Stimulated activated CD4-positive, alpha-beta T cell treated with anti-CD3 and anti-CD28 coated beads, Interleukin-4, amount 100 ng/mL, for 48 hours (primary cell): ENCODE data around the gene UBE2S.

Source experiments
- DNase-seq, 2 donors: peaks; one replicate each; pipeline ENCODE4 v3.0.0-alpha.2; 2020; ENCODE audit warnings: low read depth in 2 of 2

The UBE2S gene

DNA sequence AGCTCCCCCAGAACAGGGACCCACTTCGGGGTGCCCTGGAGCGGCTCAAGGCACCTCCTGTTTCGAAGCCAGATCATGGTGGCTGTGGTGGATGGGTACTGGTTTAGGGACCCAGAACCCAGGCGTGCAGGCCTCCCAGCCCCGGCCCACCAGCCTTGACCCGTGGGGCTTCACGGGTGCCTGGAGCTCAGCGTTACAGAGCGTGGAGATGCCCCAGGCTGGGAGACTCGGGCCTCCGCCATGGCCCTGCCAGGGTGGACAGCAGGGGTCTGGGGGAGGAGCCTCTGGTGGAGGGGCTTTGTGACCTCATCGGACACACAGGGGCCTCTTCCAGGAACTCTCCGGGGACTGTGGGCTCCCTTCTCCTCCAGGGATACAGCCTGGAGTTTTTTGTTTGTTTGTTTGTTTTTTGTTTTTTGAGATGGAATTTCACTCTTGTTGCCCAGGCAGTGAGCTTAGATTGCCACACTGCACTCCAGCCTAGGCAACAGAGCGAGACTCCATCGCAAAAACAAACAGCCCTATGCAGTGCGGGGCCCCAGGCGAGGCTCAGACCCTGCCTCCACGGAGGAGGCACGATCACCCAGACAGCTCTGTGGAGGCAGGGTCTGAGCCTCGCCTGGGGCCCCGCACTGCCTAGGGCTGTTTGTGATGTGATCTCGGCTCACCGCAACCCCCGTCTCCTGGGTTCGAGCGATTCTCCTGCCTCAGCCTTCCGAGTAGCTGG lies 44.4 kb downstream of the UBE2S start, which contains the start of gene GARIN5B:
Gene GARIN5B, minus strand, starts transcription at position 271 of the 727 bp plus-strand sequence. Its CDS starts 194 bp downstream, at position 77.
- DNase-seq, result no peak

DNA sequence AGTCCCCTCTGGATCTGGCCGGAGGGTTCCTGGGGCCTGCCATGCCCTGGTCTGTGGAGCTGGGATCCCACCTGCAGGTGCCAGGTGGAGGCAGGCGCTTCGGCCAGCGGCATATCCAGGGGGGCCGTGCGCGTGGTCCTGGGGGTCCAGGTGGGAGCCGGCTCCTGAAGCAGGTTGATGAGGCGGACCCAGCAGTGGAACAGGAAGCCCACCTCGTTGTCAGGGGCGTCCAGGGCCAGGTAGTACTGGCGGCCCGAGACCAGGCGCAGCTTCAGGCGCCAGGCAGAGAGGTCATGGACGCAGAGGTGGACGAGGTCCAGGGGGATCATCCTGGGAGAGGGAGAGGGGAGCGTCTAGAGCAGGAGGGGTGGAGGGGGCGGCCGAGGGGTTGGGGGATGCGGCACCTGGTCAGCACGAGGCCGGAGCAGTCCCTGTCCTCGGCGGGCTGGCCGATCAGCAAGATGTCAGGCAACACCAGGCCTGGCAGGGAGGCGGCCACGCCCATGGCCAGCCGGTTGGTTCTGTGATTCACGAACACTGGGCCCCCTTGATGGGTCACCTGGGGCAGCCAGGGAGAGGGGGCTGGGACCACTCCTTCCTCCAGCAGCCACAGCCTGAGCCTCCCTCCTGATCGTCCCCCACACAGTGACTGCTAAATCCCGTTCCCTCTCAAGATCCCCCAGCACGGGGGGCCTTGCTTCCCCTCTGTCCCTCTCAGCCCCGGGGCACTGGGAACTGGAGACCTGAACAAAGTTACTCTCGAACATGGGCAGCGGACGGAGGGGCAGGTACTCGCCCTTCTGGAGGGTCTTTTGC lies 45.2 kb downstream of the UBE2S start:
- DNase-seq, result no peak

DNA sequence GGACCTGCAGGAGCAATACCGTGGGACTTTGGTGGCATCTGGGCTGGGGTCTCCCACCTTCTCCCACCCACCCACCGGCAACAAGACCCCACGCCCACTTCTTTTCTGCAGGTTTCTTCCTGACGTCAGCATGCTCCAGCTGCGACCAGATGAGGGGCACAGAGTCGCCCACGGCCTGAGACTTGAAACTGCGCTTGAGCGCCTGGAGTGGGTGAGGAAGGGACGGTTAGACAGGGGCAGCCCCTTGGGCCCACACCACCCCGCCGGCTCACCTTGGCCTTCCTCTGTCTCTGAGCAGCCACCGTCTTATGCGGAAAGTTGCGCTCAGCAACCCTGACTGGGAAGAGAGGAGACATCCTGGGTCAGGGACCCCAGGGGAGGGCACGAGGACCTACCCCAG lies 46.7 kb downstream of the UBE2S start:
- DNase-seq, result no peak

DNA sequence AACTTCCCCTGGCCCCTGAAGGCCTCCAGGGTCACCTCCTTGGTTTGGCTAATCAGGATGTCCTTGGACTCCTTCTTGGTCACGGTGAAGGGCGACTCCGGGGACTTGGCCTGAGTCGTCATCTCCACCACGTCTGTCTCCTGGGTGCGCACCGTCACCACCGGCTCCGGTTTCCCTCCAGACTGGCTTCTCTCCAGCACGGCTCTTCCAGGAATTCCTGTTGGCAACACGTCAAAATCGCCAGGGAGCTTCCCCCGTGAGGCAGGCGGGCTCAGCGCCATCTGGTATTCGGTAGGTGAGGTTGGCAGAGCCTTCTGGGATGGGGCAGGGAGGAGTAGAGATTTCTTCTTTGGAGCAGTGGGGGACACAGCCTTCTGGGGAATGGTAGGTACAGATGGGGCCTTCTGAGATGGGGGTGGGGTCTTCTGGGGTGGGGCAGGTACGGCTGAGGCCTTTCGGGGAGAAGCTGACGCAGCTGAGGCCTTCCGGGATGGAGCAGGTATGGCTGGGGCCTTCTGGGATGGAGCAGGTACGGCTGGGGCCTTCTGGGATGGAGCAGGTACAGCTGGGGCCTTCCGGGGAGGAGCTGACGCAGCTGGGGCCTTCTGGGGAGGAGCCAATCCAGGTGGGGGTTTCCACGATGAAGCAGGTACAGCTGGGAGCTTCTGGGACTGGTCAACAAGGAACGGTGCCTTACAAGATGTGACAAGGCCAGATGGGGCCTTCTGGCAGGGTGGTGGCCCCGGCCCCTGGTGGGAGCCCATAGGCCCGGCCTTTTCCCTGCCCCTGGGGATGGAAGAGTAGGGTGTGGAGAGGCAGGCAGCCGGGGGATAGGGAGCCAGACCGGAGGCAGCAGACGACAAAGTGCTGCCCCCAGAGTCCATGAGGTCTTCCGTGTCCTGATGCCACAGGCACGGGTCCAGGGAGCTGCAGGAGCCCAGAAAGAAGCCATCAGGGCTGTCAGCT lies 48.4 kb downstream of the UBE2S start:
- DNase-seq, result no peak

DNA sequence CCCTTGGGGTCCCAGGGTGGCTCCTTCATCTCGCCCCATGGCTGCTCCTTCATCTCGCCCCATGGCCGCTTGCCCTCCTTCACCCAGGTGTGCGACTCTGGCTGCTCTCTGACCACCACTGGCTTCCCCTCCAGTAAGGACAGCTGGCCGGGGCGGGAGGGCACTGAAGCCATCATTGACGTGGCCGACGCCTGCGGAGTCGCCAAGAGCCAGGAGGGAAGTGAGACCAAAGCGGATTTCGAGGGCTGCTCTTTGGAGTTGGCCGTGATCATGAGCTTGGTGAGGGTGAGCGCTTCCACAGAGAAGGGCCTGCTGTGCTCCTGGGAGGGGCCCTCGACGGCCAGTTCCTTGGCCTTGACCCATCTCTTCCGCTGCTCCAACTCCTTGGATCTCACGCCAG lies 49.1 kb downstream of the UBE2S start:
- no peak for DNase-seq

DNA sequence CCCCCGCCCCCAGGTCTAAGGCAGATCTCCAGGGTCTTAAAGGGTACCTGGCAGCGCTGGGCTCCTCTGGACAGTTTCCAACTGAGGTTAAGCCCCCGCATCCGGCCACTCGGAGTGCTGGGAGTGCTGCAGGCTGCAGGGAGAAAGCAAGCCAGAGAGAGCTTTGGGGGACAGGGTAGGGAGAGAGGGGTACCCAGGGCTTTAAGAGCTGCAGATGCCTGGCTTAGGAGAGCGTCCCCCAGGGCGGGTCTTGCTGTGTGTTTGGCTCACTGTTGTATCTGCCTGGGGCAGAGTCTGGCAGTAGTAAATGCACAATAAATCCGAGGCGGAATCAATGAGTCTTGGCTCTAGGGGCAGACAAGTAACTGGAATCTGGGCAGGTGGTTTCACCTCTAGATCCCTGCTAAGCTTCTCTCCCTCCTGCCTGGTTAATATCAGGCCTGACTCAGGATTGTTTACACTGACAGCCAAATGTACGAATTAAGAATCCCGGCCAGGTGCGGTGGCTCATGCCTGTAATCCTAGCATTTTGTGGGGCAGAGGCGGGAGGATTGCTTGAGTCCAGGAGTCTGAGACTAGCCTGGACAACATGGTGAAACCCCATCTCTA lies 52.3 kb downstream of the UBE2S start:
- DNase-seq, result no peak

DNA sequence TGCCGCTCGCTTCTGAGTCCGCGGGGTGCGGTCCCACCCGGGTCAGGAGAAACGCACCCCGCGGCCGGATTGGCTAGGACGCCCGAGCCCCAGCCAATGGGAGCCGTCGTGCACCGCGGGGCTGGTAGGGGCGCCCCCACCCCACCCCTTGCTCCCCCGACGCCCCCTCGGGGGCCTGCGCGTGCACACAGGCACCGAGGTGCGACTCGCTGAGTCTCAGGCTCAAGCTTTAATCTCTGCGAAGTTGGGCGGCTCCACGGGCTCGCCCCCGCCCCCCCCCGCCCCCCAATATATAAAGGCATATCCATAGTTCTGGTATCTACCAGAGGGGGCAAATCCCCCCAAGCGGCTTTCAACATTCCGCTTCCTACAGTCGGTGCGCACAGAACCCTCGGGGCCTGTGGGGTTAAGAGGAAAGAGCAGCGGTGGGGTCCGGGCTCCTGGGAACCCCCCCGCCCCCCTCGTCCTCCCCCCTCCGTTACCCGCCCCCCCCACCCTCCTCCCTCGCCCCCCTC lies 52.8 kb downstream of the UBE2S start, which contains the start of gene COX6B2:
Gene COX6B2, minus strand, starts transcription at position 22 of the 515 bp plus-strand sequence. CDS start 198 bp downstream, outside the sequence.
- DNase-seq, result no peak

DNA sequence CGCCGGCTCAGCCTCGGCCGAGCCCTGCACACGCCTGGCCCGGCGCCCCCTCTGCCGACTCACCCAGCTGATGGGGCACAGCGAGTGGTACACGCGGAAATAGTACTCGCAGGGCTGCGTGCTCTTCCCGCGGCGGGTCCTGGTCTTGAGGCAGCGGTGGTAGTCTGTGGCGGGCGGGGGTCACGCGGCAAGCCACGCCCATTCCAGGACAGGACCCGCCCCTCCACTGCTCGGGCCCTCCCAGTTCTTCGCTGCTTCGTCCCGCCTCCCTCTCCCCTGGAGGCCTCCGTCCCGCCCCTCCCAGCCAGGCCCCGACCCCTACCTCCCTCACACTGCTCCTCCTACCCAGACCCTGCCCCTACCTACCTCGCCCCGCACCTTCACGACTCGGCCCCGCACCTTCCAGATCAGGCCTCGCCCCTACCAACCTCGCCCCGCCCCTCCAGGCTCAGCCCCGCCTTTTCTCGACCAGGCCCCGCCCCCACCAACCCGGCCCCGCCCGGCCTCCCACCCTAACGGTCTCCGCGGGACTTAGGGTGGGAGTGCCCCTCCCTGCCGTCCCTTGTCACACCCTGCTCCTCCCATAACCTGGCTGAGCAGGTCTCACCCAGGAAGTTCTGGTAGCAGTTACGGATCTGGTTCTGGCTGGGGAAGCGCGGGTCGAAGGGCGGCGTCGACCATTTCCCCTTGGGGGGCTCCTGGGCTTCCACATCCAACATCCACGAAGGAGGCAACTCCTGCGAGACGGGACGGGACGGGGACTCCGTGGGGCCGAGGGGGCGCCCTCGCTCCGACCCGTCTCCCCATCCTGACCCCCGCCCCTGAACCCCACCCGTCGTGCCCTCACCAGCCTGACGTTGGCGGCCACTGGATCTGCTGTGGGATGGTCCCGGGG lies 53.5 kb downstream of the UBE2S start:
- DNase-seq, result peak; percentile 45 to 54

DNA sequence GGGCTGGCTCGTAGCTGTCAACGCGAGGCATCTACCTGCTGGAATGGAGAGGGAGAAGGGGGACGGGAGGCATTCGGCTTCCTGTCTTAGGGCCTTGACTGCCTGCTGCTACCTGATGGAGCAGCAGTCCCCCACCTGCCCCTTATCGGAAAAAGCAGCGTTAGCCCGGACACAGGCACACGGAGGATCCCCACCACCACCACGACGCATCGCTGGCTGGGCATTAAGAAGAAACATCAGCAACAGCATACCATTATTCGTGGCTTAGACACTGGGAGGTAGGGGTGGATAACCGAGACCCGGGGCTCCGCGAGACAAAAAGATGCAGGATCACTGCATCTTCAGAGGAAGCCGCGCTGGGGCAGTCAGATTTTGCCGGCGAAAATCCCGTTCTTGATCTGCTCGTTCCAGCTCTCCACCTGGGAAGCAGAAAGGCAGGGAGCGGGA lies 54.2 kb downstream of the UBE2S start:
- DNase-seq, result no peak

DNA sequence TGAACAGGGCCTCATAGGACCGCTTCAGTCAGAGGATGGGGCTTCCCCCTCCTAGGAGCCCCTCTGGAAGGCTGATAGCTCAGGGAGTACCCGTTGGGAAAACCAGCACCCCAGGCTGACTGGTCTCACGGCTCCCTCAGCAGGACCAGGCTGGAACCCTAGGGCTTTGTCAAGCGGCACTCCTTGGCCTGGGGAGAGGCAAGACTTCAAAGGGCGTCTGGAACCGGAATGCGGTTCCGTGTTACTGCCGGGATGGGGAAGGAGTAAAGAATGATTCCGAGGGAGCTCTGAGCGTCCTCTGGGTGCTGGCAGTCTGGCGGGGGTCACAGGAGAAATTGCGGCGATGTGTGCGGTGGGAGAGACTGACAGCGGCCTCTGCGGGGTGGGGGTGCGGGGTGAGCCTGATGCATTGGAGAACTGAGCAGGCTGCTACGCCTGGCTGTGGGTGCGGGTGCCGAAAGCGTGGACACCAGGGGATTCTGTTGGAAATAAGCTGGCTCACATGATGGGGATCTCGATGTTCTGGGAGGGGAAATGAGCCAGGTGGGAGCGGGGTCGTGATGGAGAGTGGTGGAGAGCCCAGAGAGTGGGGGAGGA lies 54.9 kb downstream of the UBE2S start:
- DNase-seq, result no peak

DNA sequence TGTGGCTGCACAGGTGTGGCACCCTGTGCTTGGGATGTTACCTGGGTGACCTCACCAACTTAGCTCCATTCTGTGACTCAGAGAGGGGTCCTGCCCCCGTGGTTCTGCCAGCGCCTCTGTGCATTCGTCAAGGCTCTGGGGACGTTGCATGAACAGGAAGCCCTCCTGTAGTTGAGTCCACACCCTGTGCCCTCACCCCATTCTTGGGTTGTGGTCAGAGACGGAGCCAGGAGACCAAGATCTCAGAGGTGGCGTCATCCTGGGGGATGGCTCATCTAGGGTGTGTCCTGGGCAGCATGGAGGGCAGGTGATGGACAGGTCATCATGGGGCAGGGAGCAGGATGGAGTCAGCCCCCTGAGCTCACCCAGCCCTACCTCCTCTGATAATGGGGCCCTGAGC lies 55.5 kb downstream of the UBE2S start:
- DNase-seq, result no peak

DNA sequence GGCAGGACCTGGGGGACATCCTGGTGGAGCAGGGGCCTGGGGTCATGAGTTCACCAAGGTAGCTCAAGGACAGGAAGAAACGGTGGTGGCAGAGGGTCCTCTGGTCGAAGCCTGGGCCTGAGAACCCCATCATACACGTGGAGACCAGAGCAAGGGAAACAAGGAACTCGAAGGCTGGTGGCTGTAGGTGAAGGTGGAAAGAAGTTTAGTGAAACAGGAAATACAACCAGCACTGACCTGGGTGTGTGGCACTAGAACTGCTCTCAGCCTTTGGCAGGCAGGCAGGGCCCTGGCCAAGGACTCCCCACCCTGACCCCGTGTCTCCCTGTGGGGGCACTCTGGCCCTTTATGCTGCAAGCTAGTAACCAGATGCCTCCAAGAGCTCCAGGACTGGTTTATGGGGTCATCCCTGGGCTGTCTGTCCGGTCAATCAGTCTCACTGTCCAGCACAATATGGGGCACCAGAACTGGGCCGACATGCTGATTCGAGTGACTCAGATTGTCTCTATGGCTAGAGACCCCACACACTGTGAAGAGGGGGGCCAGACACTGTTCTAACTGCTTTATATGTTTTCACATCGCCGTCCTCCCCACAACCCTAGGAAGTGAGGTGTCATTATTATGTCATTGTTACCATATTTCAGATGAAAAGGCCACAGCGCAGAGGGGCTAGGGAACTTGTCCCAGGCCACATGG lies 56.8 kb downstream of the UBE2S start:
- DNase-seq, result no peak
